Endothelial cell of umbilical vein (primary cell): ENCODE measurements around the gene MAN2C1. TPM values are rescaled to one million over a fixed set of nuclear protein-coding genes. Genes with fewer than 3 reads are reported as not detected.

Source experiments
- BruUV-seq: library from RNA; stranded (reverse); fragments of 400-500 nt; replicated peaks from 2 replicates; lab custom pipeline; 2021; lab: Mats Ljungman, UMichigan
- CTCF ChIA-PET: fragments of 300-600, 350-600 bp; sonication (Branson Sonifier 250); formaldehyde crosslinking; loops from one replicate; lab custom pipeline; 2021; ENCODE audit warnings: antibody characterized with exemption, inconsistent platforms; lab: Charles Lee
- POLR2A ChIA-PET: fragments of 300-600, 350-600 bp; sonication (Branson Sonifier 250); formaldehyde crosslinking; loops from one replicate; lab custom pipeline; 2021; ENCODE audit warnings: antibody characterized with exemption, inconsistent platforms; lab: Charles Lee
- DNase-seq: peaks from one replicate; pipeline ENCODE4 v3.0.0-alpha.2; 2011; ENCODE audit warnings: low read depth, low spot score
- FAIRE-seq: peaks from 2 replicates; lab custom pipeline; 2011; peaks lifted over from hg19 to GRCh38; lab: Jason Lieb, UNC
- H2AFZ ChIP-seq: 2 replicates; pipeline ENCODE4 v1.6.0; 2012; ENCODE audit warnings: low read depth, low read length, control low read depth, inconsistent platforms
- H3K27ac ChIP-seq: 2 replicates; pipeline ENCODE4 v1.5.1; 2011; ENCODE audit warnings: low read depth, mild to moderate bottlenecking, control low read depth, low read length, moderate library complexity; ENCODE audit not compliant: insufficient read depth
- H3K27me3 ChIP-seq, 2 experiments: 2 replicates each; pipeline versions ENCODE4 v1.6.0 to v1.6.1; 2011; ENCODE audit warnings: low read length in 2 of 2, mixed read lengths in 1 of 2; ENCODE audit not compliant: control insufficient read depth in 2 of 2, insufficient read depth in 2 of 2
- H3K36me3 ChIP-seq, 2 experiments: 2 replicates in 1 of 2; 3 replicates in 1 of 2; pipeline ENCODE4 v1.5.1; 2011; ENCODE audit warnings: low read length in 2 of 2, mild to moderate bottlenecking in 1 of 2, moderate library complexity in 1 of 2; ENCODE audit not compliant: control insufficient read depth in 2 of 2, insufficient read depth in 2 of 2; ENCODE audit errors: extremely low read depth in 1 of 2
- H3K4me1 ChIP-seq: 3 replicates; pipeline ENCODE4 v1.5.1; 2011; ENCODE audit warnings: mild to moderate bottlenecking, low read length; ENCODE audit not compliant: control insufficient read depth, insufficient read depth; ENCODE audit errors: extremely low read depth
- H3K4me2 ChIP-seq: 2 replicates; pipeline ENCODE4 v1.6.1; 2011; ENCODE audit warnings: low read length, control low read depth, mixed read lengths; ENCODE audit not compliant: insufficient read depth
- H3K4me3 ChIP-seq, 3 experiments: fragments of 200-600 bp in 1 of 3; sonication (generic), shearing (Covaris generic) in 1 of 3; replicated peaks in 1 of 3; 2 replicates each; pipeline ENCODE4 v1.5.1; 2011 to 2016; ENCODE audit warnings: control low read depth in 3 of 3, low read length in 3 of 3, mild to moderate bottlenecking in 2 of 3, inconsistent platforms in 1 of 3, low read depth in 1 of 3, moderate library complexity in 1 of 3; ENCODE audit not compliant: insufficient read depth in 1 of 3
- H3K79me2 ChIP-seq: 2 replicates; pipeline ENCODE4 v1.6.0; 2012; ENCODE audit warnings: low read length, inconsistent platforms; ENCODE audit not compliant: control insufficient read depth, insufficient read depth
- H3K9ac ChIP-seq: replicated peaks from 2 replicates; pipeline ENCODE3; 2011; ENCODE audit warnings: low read length, control low read depth; ENCODE audit not compliant: insufficient read depth; ENCODE audit errors: extremely low read depth
- H3K9me1 ChIP-seq: replicated peaks from 3 replicates; pipeline ENCODE4 v1.6.0; 2011; ENCODE audit warnings: mild to moderate bottlenecking, low read length; ENCODE audit not compliant: control insufficient read depth, insufficient read depth; ENCODE audit errors: extremely low read depth
- H3K9me3 ChIP-seq: replicated peaks from 2 replicates; pipeline ENCODE4 v1.5.1; 2012; ENCODE audit warnings: low read length, inconsistent platforms; ENCODE audit not compliant: control insufficient read depth, insufficient read depth
- H4K20me1 ChIP-seq: replicated peaks from 2 replicates; pipeline ENCODE3; 2011; ENCODE audit warnings: mild to moderate bottlenecking, low read length; ENCODE audit not compliant: control insufficient read depth, insufficient read depth; ENCODE audit errors: extremely low read depth
- CTCF ChIP-seq, 2 donors: IDR thresholded peaks; 1 replicate in 1 of 2; 2 replicates in 1 of 2; pipeline ENCODE4 v1.5.1; 2011; ENCODE audit warnings: low read length in 2 of 2, mild to moderate bottlenecking in 2 of 2, moderate library complexity in 2 of 2, control low read depth in 1 of 2, inconsistent platforms in 1 of 2, low read depth in 1 of 2; ENCODE audit not compliant: insufficient read depth in 1 of 2; ENCODE audit errors: extremely low read depth in 1 of 2
- EZH2 ChIP-seq: IDR thresholded peaks from 2 replicates; pipeline ENCODE4 v1.6.1; 2012; ENCODE audit warnings: borderline replicate concordance, low read depth, mild to moderate bottlenecking, moderate library complexity, low read length, inconsistent platforms; ENCODE audit not compliant: severe bottlenecking
- FOS ChIP-seq: IDR thresholded peaks from 2 replicates; pipeline ENCODE4 v1.6.1; 2011; ENCODE audit warnings: mild to moderate bottlenecking, low read length, moderate library complexity, borderline replicate concordance; ENCODE audit not compliant: insufficient read depth
- GATA2 ChIP-seq: IDR thresholded peaks from 2 replicates; pipeline ENCODE4 v1.7.0; 2011; ENCODE audit warnings: low read depth, mild to moderate bottlenecking, moderate library complexity, mixed read lengths, low read length; ENCODE audit not compliant: insufficient read length, insufficient read depth
- JUN ChIP-seq: IDR thresholded peaks from 2 replicates; pipeline ENCODE4 v1.6.1; 2011; ENCODE audit warnings: borderline replicate concordance, low read depth; ENCODE audit not compliant: insufficient read length, insufficient read depth
- MAX ChIP-seq: IDR thresholded peaks from 2 replicates; pipeline ENCODE4 v1.6.1; 2011; ENCODE audit not compliant: insufficient read depth, insufficient read length
- MYC ChIP-seq: IDR thresholded peaks from one replicate; pipeline ENCODE4 v1.6.1; 2011; ENCODE audit warnings: mild to moderate bottlenecking, low read depth, low read length
- POLR2A ChIP-seq: IDR thresholded peaks from 2 replicates; pipeline ENCODE4 v1.6.1; 2012; ENCODE audit warnings: low read depth, mild to moderate bottlenecking, control low read depth, low read length
- POLR2AphosphoS5 ChIP-seq: IDR thresholded peaks from 2 replicates; pipeline ENCODE4 v1.6.1; 2012; ENCODE audit warnings: low read depth, mild to moderate bottlenecking, control low read depth, low read length, moderate library complexity; ENCODE audit not compliant: insufficient read depth
- dilution Hi-C: fragments of 300-500 bp; cut with MboI; formaldehyde crosslinking; loops from one replicate; pipeline ENCODE4 v1.15.0; 2019; ENCODE audit warnings: low sequenced_read_pairs; ENCODE audit not compliant: extremely low pct_ligation_motif_present
- intact Hi-C: fragments of 100-400 bp; cut with micrococcal nuclease; formaldehyde crosslinking; loops from one replicate; pipeline ENCODE4 v1.10.0; 2022
- polyA plus RNA-seq, 4 experiments: library from polyadenylated mRNA; depleted of rRNA in 3 of 4; stranded (reverse) in 3 of 4; unstranded in 1 of 4; fragments of >200 nt; gene quantifications; 2 replicates each; pipeline versions ENCODE4 v1.2.1 to v1.2.3, GENCODE V29; 2011 to 2012; ENCODE audit warnings: missing spikeins in 1 of 4
- total RNA-seq: library from RNA; stranded (reverse); gene quantifications from 2 replicates; pipeline ENCODE4 v1.2.3, GENCODE V29; 2021

Gene MAN2C1
- total and polyA plus RNA-seq, 2 donors (not counting 3 experiments of a cell fraction or from before 2014, with no cell fraction given) = 198 to 248 TPM

- H3K4me2 ChIP-seq = no peak overlapping the region
- no peak overlapping the region for H2AFZ ChIP-seq
- no TSS peak for BruUV-seq
- TF ChIP-seq MAX (no peak), MYC (no peak), CTCF (IDR thresholded peaks at IDR 0.05; ENCODE audit: extremely low read depth in 1 of 2, insufficient read depth in 1 of 2, low read depth in 1 of 2, low read length in 2 of 2) (no peak), POLR2A (no peak), EZH2 (no peak), FOS (no peak), JUN (no peak), GATA2 (no peak), POLR2AphosphoS5 (no peak)
- intact Hi-C loops = no loop called here
- no peaks in the 10 kb centered on the region for H3K9me1 ChIP-seq
- no peaks in the 10 kb centered on the region for H3K79me2 ChIP-seq
- dilution Hi-C loops = no loop called here
- H3K9me3 ChIP-seq = no peaks in the 10 kb centered on the region
- H3K9ac ChIP-seq = no peak overlapping the region
- H3K4me1 ChIP-seq = no peaks in the 10 kb centered on the region
- peaks cover 17 to 32% of the 10 kb centered on the region in 2 experiments for H3K36me3 ChIP-seq
- no peak overlapping the region for H3K4me3 ChIP-seq
- no peaks in the 10 kb centered on the region for H3K27me3 ChIP-seq
- no peak for DNase-seq
- CTCF ChIA-PET = no interaction called here
- FAIRE-seq = no peak
- H4K20me1 ChIP-seq = no peaks in the 10 kb centered on the region
- H3K27ac ChIP-seq = no peak overlapping the region
- POLR2A ChIA-PET = no interaction called here
Observed at GRCh38 chr15:75410196-75410595, 41.8 kb upstream of the MAN2C1 start.
